Choroid plexus epithelial cell (primary cell): ENCODE results near the gene NRXN2.

ENCODE experiments used
- DNase-seq: peaks from one replicate; pipeline ENCODE4 v3.0.0-alpha.2; 2010; ENCODE audit warnings: low read depth
- H3K4me3 ChIP-seq: 2 replicates; pipeline ENCODE4 v1.5.1; 2011; ENCODE audit warnings: low read depth, mild to moderate bottlenecking, control low read depth, low read length, moderate library complexity
- TF ChIP-seq, protein P1 (sequence below): conservative IDR thresholded peaks from 2 replicates; pipeline ENCODE4 v1.5.1; 2011; ENCODE audit warnings: low read depth, mild to moderate bottlenecking, control low read depth, inconsistent platforms, low read length, moderate library complexity

NRXN2 gene

DNA sequence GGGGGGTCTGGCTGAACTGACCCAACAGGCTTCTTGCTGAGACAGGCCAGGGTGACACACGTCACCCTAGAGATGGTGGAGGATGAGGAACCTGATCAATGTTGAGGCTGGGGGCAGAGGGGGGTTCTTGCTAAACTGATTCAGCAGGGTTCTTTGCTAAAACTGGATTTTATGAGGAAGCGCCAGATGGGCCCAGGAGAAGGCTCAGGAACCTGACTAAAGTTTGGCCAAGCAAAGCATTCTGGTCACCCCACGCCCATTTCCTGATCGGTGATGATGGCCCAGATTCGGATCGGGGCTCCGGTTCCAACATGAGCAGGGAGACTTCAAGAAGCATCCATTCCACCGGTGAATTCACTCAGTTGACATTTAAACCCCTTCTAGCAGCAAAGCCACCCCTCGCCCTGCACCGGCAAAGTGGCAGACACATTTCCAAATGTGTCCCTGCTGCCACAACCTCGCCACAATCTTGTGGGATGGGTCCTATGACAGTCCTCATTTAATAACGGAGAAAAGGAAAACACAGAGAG is 166.2 kb downstream of the NRXN2 start:
- no peak overlapping the region for H3K4me3 ChIP-seq
- TF ChIP-seq, protein P1, sequence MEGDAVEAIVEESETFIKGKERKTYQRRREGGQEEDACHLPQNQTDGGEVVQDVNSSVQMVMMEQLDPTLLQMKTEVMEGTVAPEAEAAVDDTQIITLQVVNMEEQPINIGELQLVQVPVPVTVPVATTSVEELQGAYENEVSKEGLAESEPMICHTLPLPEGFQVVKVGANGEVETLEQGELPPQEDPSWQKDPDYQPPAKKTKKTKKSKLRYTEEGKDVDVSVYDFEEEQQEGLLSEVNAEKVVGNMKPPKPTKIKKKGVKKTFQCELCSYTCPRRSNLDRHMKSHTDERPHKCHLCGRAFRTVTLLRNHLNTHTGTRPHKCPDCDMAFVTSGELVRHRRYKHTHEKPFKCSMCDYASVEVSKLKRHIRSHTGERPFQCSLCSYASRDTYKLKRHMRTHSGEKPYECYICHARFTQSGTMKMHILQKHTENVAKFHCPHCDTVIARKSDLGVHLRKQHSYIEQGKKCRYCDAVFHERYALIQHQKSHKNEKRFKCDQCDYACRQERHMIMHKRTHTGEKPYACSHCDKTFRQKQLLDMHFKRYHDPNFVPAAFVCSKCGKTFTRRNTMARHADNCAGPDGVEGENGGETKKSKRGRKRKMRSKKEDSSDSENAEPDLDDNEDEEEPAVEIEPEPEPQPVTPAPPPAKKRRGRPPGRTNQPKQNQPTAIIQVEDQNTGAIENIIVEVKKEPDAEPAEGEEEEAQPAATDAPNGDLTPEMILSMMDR = no peak
- DNase-seq = no peak
